ENCODE measurements around the gene CALCB. TPM values are rescaled to one million over a fixed set of nuclear protein-coding genes. Genes with fewer than 3 reads are reported as not detected.

Gene CALCB
- total RNA-seq, 1 experiment from 2014 or later, result not detected

GRCh38 chr11:15097411-15097810 is 24.0 kb downstream of the CALCB start:
- no peak overlapping the region for H2BK120ac ChIP-seq (ENCODE audit: low read depth, low read length, poor library complexity, severe bottlenecking)
- H4K8ac ChIP-seq (replicated peaks; ENCODE audit: insufficient read length, low read depth, low read length), result no peak overlapping the region
- H3K79me2 ChIP-seq (ENCODE audit: insufficient read depth, low read length), result no peaks in the 10 kb centered on the region
- H2BK5ac ChIP-seq (ENCODE audit: insufficient read length, low read length), result no peak overlapping the region
- no peak overlapping the region for H4K5ac ChIP-seq (ENCODE audit: insufficient read length, low read depth, low read length)
- H3K27ac Mint-ChIP-seq, result no peak overlapping the region
- no peaks in the 10 kb centered on the region for H3K23me2 ChIP-seq (ENCODE audit: insufficient read length, low read depth, low read length, poor library complexity, severe bottlenecking)
- H3K56ac ChIP-seq (ENCODE audit: insufficient read length, low read depth, low read length), result no peak overlapping the region
- H3K9ac ChIP-seq (ENCODE audit: extremely low read depth, insufficient read length, low read length), result no peak overlapping the region
- H3K4me1 Mint-ChIP-seq, result 0 out of 4 replicates have a peak, but pooled peaks cover 0 to 2% of the 10 kb centered on the region in 2 experiments
- no peak overlapping the region for H3K4me2 ChIP-seq (ENCODE audit: insufficient read depth, insufficient read length, low read length)
- H3K23ac ChIP-seq (ENCODE audit: insufficient read length, low read depth, low read length), result no peak overlapping the region
- no peaks in the 10 kb centered on the region for H3K36me3 Mint-ChIP-seq (ENCODE audit: insufficient read depth in 1 of 3, low read depth in 3 of 3)
- no peak overlapping the region for H3K27ac ChIP-seq (ENCODE audit: insufficient read length, low read depth, low read length)
- no peaks in the 10 kb centered on the region for H3K79me1 ChIP-seq (ENCODE audit: insufficient read depth, low read depth, low read length, poor library complexity, severe bottlenecking)
- no peak overlapping the region for H2BK15ac ChIP-seq (ENCODE audit: low read depth, low read length)
- H3K9me3 ChIP-seq (ENCODE audit: control insufficient read depth, low read depth, low read length), result no peaks in the 10 kb centered on the region
- WGBS (ENCODE audit: extremely low coverage, insufficient read length, low lambda C conversion rate), result no CpG with 5 or more reads among the region's 3 CpGs
- DNase-seq, result no peak
- H4K20me1 ChIP-seq (ENCODE audit: control insufficient read depth, insufficient read depth, insufficient read length), result no peaks in the 10 kb centered on the region
- no peaks in the 10 kb centered on the region; a peak in 1 of 5 replicates for H3K9me3 Mint-ChIP-seq
- peaks cover 8% of the 10 kb centered on the region for H3K27me3 Mint-ChIP-seq (ENCODE audit: low read depth)
- peaks cover 3% of the 10 kb centered on the region; the same call in 1 of the 2 replicates for H3K4me1 ChIP-seq (ENCODE audit: insufficient read depth, low read length)
- no peak overlapping the region for H2AK5ac ChIP-seq (ENCODE audit: insufficient read length, low read length)
- no peak overlapping the region for H4K91ac ChIP-seq (ENCODE audit: insufficient read length, low read depth, low read length)
- H3K18ac ChIP-seq (ENCODE audit: insufficient read length, low read depth, low read length), result no peak overlapping the region
- no peaks in the 10 kb centered on the region for H3K27me3 ChIP-seq (ENCODE audit: insufficient read depth, low read length)
- no peak for TF ChIP-seq CTCF (conservative IDR thresholded peaks at IDR 0.05)
- no peak overlapping the region for H3K14ac ChIP-seq (ENCODE audit: insufficient read depth, low read length)
- H2BK20ac ChIP-seq (ENCODE audit: low read depth, low read length, poor library complexity, severe bottlenecking), result no peak overlapping the region
- H3K4ac ChIP-seq (ENCODE audit: low read depth, low read length), result no peak overlapping the region
- no peak overlapping the region for H3K4me3 Mint-ChIP-seq
- no peak overlapping the region for H3T11ph ChIP-seq (ENCODE audit: low read length)
- H2AFZ ChIP-seq (ENCODE audit: low read length), result no peak overlapping the region
- H2BK12ac ChIP-seq (ENCODE audit: insufficient read length, low read depth, low read length), result no peak overlapping the region
